Measurements from ENCODE around the gene NRP1. TPM values are rescaled to one million over a fixed set of nuclear protein-coding genes. Genes with fewer than 3 reads are reported as not detected.

Gene NRP1
- total and polyA plus RNA-seq, 2 donors = 15.4 to 15.8 TPM

DNA sequence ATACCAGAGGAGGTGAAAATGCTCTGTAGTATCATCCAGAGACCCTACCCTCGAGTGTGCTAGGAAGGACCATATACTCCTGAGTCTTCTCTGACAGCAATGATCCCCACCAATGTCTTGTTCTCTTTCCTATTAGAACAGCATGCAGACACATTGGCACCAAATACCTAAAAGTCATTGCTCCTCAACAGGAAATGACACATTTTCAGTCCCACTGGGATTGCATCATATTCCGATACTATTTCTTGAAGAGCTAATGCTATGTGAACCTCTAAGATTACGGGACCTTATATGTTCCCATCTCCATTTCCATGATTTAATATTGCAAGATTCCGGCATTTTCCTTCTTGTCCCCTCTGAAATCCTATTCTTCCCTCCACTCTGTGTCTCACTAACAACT is 177.4 kb downstream of the NRP1 start:
- DNase-seq (ENCODE audit: low read depth in 6 of 9, low spot score in 9 of 9) = no peak
- Histone ChIP-seq H3K4me1 (ENCODE audit: control insufficient read depth in 2 of 2, insufficient read depth in 2 of 2, low read length in 2 of 2) (peaks cover 0 to 10% of the 10 kb centered on the region in 2 donors), H3K27me3 (ENCODE audit: control insufficient read depth in 2 of 2, insufficient read depth in 1 of 2, low read length in 1 of 2) (no peaks in the 10 kb centered on the region), H3K4me3 (ENCODE audit: low read length in 2 of 2) (no peak overlapping the region), H3K9me3 (ENCODE audit: control insufficient read depth in 2 of 2, insufficient read depth in 1 of 2, low read length in 1 of 2) (no peaks in the 10 kb centered on the region), H3K27ac (ENCODE audit: low read depth in 1 of 2, low read length in 1 of 2) (no peak overlapping the region), H3K36me3 (ENCODE audit: control insufficient read depth in 2 of 2, insufficient read depth in 2 of 2, low read length in 1 of 2) (no peaks in the 10 kb centered on the region)
- WGBS = 94% methylated on average over 4 of the region's 4 CpGs

DNA sequence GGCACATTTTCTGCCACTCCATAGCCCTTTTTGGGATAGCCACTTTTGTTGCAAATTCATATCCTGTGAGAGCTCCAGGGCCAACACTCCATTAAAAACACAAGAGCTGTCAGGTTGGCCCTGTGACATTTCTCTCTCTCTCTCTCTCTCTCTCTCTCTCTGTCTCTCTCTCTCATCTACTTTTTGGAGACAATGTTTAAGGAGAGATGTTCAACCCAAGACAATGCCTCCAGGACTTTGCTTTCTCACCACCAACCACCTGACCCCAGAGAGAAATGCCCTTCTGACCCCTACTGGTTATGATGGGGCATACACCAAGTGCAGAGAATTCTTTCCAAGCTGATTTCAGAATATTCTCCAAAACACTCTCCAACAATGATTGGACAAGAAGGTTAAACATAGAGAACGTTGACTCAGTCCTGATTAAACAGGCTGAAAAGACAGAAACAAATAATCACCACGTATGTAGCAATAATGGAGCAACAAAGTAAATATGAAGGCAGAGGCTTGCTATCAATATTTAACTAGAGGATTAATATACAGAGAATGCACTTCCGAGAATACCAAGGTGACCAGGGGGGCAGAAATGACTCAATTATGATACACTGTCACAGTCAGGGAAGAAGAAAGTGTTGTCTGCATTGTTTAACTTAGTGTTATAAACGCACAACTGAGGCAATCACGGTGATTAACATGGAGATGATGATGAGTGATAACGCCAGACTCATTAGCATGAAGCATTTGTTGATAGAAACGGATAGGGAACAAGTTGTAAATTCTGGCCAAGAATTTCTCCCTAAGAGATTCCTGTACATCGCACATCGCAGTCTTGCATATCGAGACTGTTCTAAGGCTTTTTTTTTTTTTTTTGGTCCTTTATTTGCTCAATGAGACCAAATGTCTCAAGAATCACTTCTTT is 178.5 kb downstream of the NRP1 start:
- DNase-seq (ENCODE audit: low read depth in 6 of 9, low spot score in 9 of 9) = peak in 3 of 9 donors; percentile 31 to 71 (median 54)
- Histone ChIP-seq H3K9me3 (ENCODE audit: control insufficient read depth in 2 of 2, insufficient read depth in 1 of 2, low read length in 1 of 2) (no peaks in the 10 kb centered on the region), H3K4me3 (ENCODE audit: low read length in 2 of 2) (no peak overlapping the region), H3K4me1 (ENCODE audit: control insufficient read depth in 2 of 2, insufficient read depth in 2 of 2, low read length in 2 of 2) (peaks cover 0 to 16% of the 10 kb centered on the region in 2 donors), H3K27ac (ENCODE audit: low read depth in 1 of 2, low read length in 1 of 2) (no peak overlapping the region), H3K36me3 (ENCODE audit: control insufficient read depth in 2 of 2, insufficient read depth in 2 of 2, low read length in 1 of 2) (no peaks in the 10 kb centered on the region), H3K27me3 (ENCODE audit: control insufficient read depth in 2 of 2, insufficient read depth in 1 of 2, low read length in 1 of 2) (no peaks in the 10 kb centered on the region)
- WGBS = 74% methylated on average over 10 of the region's 10 CpGs

DNA sequence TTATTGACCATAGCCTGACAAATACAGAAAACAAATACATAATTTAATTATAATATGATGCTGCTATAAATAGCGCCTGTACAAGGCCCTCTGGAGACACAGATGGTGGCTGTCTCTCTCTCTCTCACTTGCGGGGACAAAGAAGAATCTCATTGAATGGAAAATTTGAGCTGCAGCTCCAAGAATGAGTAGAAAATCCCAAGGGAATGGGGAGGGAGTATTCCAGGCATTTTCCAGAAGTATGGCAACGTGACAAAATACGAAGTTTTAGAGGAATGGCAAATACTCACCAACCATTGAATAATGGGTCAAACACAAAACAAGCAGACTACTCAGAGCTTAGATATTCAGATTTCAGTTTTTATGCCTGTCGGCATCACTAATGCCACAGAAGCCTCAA is 179.9 kb downstream of the NRP1 start:
- DNase-seq (ENCODE audit: low read depth in 6 of 9, low spot score in 9 of 9) = no peak
- no peak overlapping the region for H3K4me3 ChIP-seq (ENCODE audit: low read length in 2 of 2)
- WGBS = 97% methylated on average over 5 of the region's 5 CpGs

DNA sequence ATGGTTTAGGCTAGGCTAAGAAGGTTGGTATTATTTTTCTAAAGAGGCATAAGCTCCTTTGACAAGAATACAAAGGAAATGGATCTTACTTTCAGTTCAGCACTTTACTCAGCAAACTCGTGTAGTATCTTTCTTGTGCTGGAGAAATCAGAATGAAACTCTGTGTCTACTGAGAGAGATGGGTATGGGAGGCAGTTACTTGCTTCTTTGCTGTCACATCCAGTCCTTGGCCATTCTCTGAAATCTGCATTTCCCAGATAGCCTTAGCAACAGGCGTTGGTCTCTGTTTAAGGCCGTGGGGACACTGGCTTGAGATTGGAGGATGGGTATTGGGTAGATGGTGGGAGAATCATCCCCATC is 180.5 kb downstream of the NRP1 start:
- 73% methylated on average over 3 of the region's 3 CpGs for WGBS
- peak in 1 of 9 donors; percentile 48 for DNase-seq (ENCODE audit: low read depth in 6 of 9, low spot score in 9 of 9)

More for the DNA sequence above, 179.9 kb downstream of the NRP1 start:
- Histone ChIP-seq H3K27ac (ENCODE audit: low read depth in 1 of 2, low read length in 1 of 2) (no peak overlapping the region), H3K9me3 (ENCODE audit: control insufficient read depth in 2 of 2, insufficient read depth in 1 of 2, low read length in 1 of 2) (no peaks in the 10 kb centered on the region), H3K27me3 (ENCODE audit: control insufficient read depth in 2 of 2, insufficient read depth in 1 of 2, low read length in 1 of 2) (no peaks in the 10 kb centered on the region), H3K36me3 (ENCODE audit: control insufficient read depth in 2 of 2, insufficient read depth in 2 of 2, low read length in 1 of 2) (no peaks in the 10 kb centered on the region), H3K4me1 (ENCODE audit: control insufficient read depth in 2 of 2, insufficient read depth in 2 of 2, low read length in 2 of 2) (peaks cover 0 to 22% of the 10 kb centered on the region in 2 donors)

DNA sequence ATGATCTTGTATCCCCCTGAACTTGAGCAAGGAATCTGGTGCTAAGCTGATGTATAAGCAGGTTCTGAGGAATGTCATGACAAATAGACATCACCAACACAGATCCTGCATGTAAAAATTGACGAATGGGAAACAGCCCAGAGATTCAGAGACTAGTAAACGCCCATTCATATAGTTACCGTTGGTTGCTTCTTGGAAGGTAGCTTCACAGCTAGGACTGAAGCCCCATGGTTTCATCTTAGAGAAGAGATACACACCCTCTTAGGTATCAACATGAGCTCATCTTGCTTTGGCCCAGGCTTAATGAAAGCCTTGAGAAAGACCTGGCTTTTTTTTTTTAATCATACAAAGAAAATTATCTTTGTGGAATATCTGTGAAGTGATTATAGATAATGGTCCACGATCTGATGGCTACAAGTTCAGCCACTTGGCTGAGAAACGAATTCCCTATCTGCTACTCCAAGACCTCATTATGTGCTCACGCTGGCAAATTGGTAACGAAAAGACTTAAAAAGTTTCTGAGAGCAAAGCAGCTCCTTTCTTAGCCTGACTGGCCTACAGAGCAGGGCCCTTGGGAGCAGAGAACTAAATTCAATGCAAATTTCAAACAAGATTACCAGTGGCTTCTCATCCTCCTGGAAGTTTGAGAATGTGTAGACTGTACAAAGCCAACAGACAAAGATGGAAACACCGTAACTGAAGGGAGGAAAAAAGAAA is 181.1 kb downstream of the NRP1 start:
- H3K27me3 ChIP-seq (ENCODE audit: control insufficient read depth in 2 of 2, insufficient read depth in 1 of 2, low read length in 1 of 2) = no peaks in the 10 kb centered on the region
- H3K9me3 ChIP-seq (ENCODE audit: control insufficient read depth in 2 of 2, insufficient read depth in 1 of 2, low read length in 1 of 2) = no peaks in the 10 kb centered on the region
- no peak for DNase-seq (ENCODE audit: low read depth in 6 of 9, low spot score in 9 of 9)
- H3K4me3 ChIP-seq (ENCODE audit: low read length in 2 of 2) = no peak overlapping the region
- H3K4me1 ChIP-seq (ENCODE audit: control insufficient read depth in 2 of 2, insufficient read depth in 2 of 2, low read length in 2 of 2) = peaks cover 0 to 22% of the 10 kb centered on the region in 2 donors
- WGBS = 97% methylated on average over 8 of the region's 8 CpGs
- H3K27ac ChIP-seq (ENCODE audit: low read depth in 1 of 2, low read length in 1 of 2) = peak overlapping the region in 1 of 2 donors; percentile 4
- no peaks in the 10 kb centered on the region for H3K36me3 ChIP-seq (ENCODE audit: control insufficient read depth in 2 of 2, insufficient read depth in 2 of 2, low read length in 1 of 2)

More for the DNA sequence above, 180.5 kb downstream of the NRP1 start:
- no peaks in the 10 kb centered on the region for H3K27me3 ChIP-seq (ENCODE audit: control insufficient read depth in 2 of 2, insufficient read depth in 1 of 2, low read length in 1 of 2)
- no peaks in the 10 kb centered on the region for H3K36me3 ChIP-seq (ENCODE audit: control insufficient read depth in 2 of 2, insufficient read depth in 2 of 2, low read length in 1 of 2)
- no peaks in the 10 kb centered on the region for H3K9me3 ChIP-seq (ENCODE audit: control insufficient read depth in 2 of 2, insufficient read depth in 1 of 2, low read length in 1 of 2)
- H3K4me3 ChIP-seq (ENCODE audit: low read length in 2 of 2) = no peak overlapping the region
- H3K27ac ChIP-seq (ENCODE audit: low read depth in 1 of 2, low read length in 1 of 2) = no peak overlapping the region
- peaks cover 0 to 22% of the 10 kb centered on the region in 2 donors for H3K4me1 ChIP-seq (ENCODE audit: control insufficient read depth in 2 of 2, insufficient read depth in 2 of 2, low read length in 2 of 2)

DNA sequence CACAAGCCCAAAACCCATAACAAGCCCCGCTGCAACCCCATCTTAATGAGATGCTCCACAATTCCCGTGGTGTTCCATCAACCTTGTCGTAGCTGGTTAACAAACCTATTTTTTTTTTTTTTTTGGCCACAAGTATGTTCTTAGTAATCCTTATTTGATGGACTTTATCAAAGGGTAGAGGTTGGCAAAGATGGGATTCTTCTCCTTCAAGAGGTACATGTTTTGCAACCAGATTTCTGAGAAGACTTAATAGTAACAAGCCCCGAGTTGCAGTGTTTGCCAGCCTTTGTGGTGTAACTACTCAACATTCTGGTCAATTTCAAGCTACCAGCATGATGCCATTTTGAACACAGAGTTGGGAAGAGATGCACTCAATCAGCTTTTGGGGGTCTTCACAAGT is 181.7 kb downstream of the NRP1 start:
- H3K36me3 ChIP-seq (ENCODE audit: control insufficient read depth in 2 of 2, insufficient read depth in 2 of 2, low read length in 1 of 2) = no peaks in the 10 kb centered on the region
- H3K27me3 ChIP-seq (ENCODE audit: control insufficient read depth in 2 of 2, insufficient read depth in 1 of 2, low read length in 1 of 2) = no peaks in the 10 kb centered on the region
- no peak overlapping the region for H3K27ac ChIP-seq (ENCODE audit: low read depth in 1 of 2, low read length in 1 of 2)
- peaks cover 0 to 22% of the 10 kb centered on the region in 2 donors for H3K4me1 ChIP-seq (ENCODE audit: control insufficient read depth in 2 of 2, insufficient read depth in 2 of 2, low read length in 2 of 2)
- no peak for DNase-seq (ENCODE audit: low read depth in 6 of 9, low spot score in 9 of 9)
- H3K9me3 ChIP-seq (ENCODE audit: control insufficient read depth in 2 of 2, insufficient read depth in 1 of 2, low read length in 1 of 2) = peaks cover 0 to 2% of the 10 kb centered on the region in 2 donors
- H3K4me3 ChIP-seq (ENCODE audit: low read length in 2 of 2) = no peak overlapping the region
- over 99% methylated on average over 4 of the region's 4 CpGs for WGBS

GRCh38 chr10:33152146-33152545 is 182.3 kb downstream of the NRP1 start:
- H3K9me3 ChIP-seq (ENCODE audit: control insufficient read depth in 2 of 2, insufficient read depth in 1 of 2, low read length in 1 of 2) = peaks cover 0 to 4% of the 10 kb centered on the region in 2 donors
- no peaks in the 10 kb centered on the region for H3K27me3 ChIP-seq (ENCODE audit: control insufficient read depth in 2 of 2, insufficient read depth in 1 of 2, low read length in 1 of 2)
- 97% methylated on average over 7 of the region's 7 CpGs for WGBS
- DNase-seq (ENCODE audit: low read depth in 6 of 9, low spot score in 9 of 9) = no peak
- no peaks in the 10 kb centered on the region for H3K36me3 ChIP-seq (ENCODE audit: control insufficient read depth in 2 of 2, insufficient read depth in 2 of 2, low read length in 1 of 2)
- H3K4me3 ChIP-seq (ENCODE audit: low read length in 2 of 2) = no peak overlapping the region
- H3K4me1 ChIP-seq (ENCODE audit: control insufficient read depth in 2 of 2, insufficient read depth in 2 of 2, low read length in 2 of 2) = peaks cover 0 to 22% of the 10 kb centered on the region in 2 donors
- H3K27ac ChIP-seq (ENCODE audit: low read depth in 1 of 2, low read length in 1 of 2) = no peak overlapping the region

DNA sequence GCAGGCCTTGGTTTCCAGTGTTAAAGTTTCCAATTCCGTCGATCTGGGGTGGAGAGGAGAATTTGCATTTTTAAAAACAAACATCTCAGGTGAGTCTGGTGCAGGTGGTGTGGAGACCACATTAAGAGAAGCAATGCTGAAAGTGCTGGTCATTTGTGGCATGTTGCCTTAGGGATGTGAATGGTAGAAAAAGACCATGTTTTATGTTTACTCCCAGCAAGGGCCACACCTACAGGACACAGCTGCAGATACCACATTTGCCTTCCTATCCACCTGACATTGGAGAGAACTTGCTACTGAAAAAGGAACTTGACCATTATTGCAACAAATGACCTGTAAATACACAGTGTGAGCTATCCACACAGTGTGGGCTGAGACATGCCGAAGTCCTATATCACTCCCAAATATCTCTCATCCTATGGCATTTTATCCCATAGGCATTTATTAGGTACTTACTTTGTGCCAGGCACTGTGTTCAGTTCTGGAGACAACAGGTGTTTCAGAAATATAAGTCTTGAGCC is 183.1 kb downstream of the NRP1 start:
- Histone ChIP-seq H3K27me3 (ENCODE audit: control insufficient read depth in 2 of 2, insufficient read depth in 1 of 2, low read length in 1 of 2) (no peaks in the 10 kb centered on the region), H3K4me1 (ENCODE audit: control insufficient read depth in 2 of 2, insufficient read depth in 2 of 2, low read length in 2 of 2) (peaks cover 0 to 22% of the 10 kb centered on the region in 2 donors), H3K27ac (ENCODE audit: low read depth in 1 of 2, low read length in 1 of 2) (no peak overlapping the region), H3K9me3 (ENCODE audit: control insufficient read depth in 2 of 2, insufficient read depth in 1 of 2, low read length in 1 of 2) (peaks cover 0 to 4% of the 10 kb centered on the region in 2 donors), H3K36me3 (ENCODE audit: control insufficient read depth in 2 of 2, insufficient read depth in 2 of 2, low read length in 1 of 2) (no peaks in the 10 kb centered on the region), H3K4me3 (ENCODE audit: low read length in 2 of 2) (no peak overlapping the region)
- DNase-seq (ENCODE audit: low read depth in 6 of 9, low spot score in 9 of 9) = no peak
- WGBS = 98% methylated on average over 3 of the region's 3 CpGs

GRCh38 chr10:33150889-33151288 is 183.6 kb downstream of the NRP1 start:
- H3K27ac ChIP-seq (ENCODE audit: low read depth in 1 of 2, low read length in 1 of 2) = no peak overlapping the region

More at GRCh38 chr10:33150889-33151288, 183.6 kb downstream of the NRP1 start:
- 84% methylated on average over 1 of the region's 1 CpG for WGBS
- H3K36me3 ChIP-seq (ENCODE audit: control insufficient read depth in 2 of 2, insufficient read depth in 2 of 2, low read length in 1 of 2) = no peaks in the 10 kb centered on the region
- H3K4me3 ChIP-seq (ENCODE audit: low read length in 2 of 2) = no peak overlapping the region
- no peaks in the 10 kb centered on the region for H3K27me3 ChIP-seq (ENCODE audit: control insufficient read depth in 2 of 2, insufficient read depth in 1 of 2, low read length in 1 of 2)
- H3K4me1 ChIP-seq (ENCODE audit: control insufficient read depth in 2 of 2, insufficient read depth in 2 of 2, low read length in 2 of 2) = peaks cover 0 to 22% of the 10 kb centered on the region in 2 donors
- H3K9me3 ChIP-seq (ENCODE audit: control insufficient read depth in 2 of 2, insufficient read depth in 1 of 2, low read length in 1 of 2) = peaks cover 0 to 4% of the 10 kb centered on the region in 2 donors
- DNase-seq (ENCODE audit: low read depth in 6 of 9, low spot score in 9 of 9) = no peak
